Heart right ventricle (tissue), 16 donors: Measurements from ENCODE around the gene RO60. TPM values are rescaled to one million over a fixed set of nuclear protein-coding genes. Genes with fewer than 3 reads are reported as not detected.
A peak's percentile ranks its signal among the peaks of the same experiment; 100 is the strongest.
"Not testable (repeated sequence)": the region's sequence is repeated elsewhere in the genome, so short reads cannot be mapped to it uniquely, and the experiment has no call there.

Experiments used
- ATAC-seq, 8 donors: fragments of 200-7000 bp; cut with Tn5 transposase; one replicate each; pipeline ENCODE4 v1.9.1; 2020; ENCODE audit warnings: mild to moderate bottlenecking in 8 of 8, moderate library complexity in 8 of 8, moderate number of reproducible peaks in 1 of 8
- DNase-seq, 2 donors: peaks; one replicate each; pipeline ENCODE4 v3.0.0-alpha.2; 2020
- H3K27ac ChIP-seq, 10 donors: fragments of 200-600 bp; sonication (generic) in 2 of 10; one replicate each; pipeline versions ENCODE4 v1.5.0 to v1.8.0; 2020 to 2022; ENCODE audit warnings: mild to moderate bottlenecking in 3 of 10
- H3K27me3 ChIP-seq, 7 donors: fragments of 200-600 bp; one replicate each; pipeline ENCODE4 v1.8.0; 2021 to 2022; ENCODE audit warnings: mild to moderate bottlenecking in 2 of 7
- H3K36me3 ChIP-seq, 9 donors: fragments of 200-600 bp; sonication (generic) in 1 of 9; one replicate each; pipeline versions ENCODE4 v1.5.0 to v1.8.0; 2020 to 2022; ENCODE audit warnings: mild to moderate bottlenecking in 2 of 9
- H3K4me1 ChIP-seq, 9 donors: fragments of 200-600 bp; sonication (generic) in 1 of 9; one replicate each; pipeline versions ENCODE4 v1.5.0 to v1.8.0; 2020 to 2022; ENCODE audit warnings: mild to moderate bottlenecking in 4 of 9
- H3K4me3 ChIP-seq, 10 donors: fragments of 200-600 bp; sonication (generic) in 2 of 10; one replicate each; pipeline versions ENCODE4 v1.5.0 to v1.8.0; 2020 to 2022; ENCODE audit warnings: mild to moderate bottlenecking in 7 of 10, moderate library complexity in 2 of 10
- H3K9me3 ChIP-seq, 11 donors: fragments of 200-600 bp in 10 of 11; sonication (generic) in 2 of 11; one replicate each; pipeline versions ENCODE4 v1.5.0 to v1.8.0; 2013 to 2022; ENCODE audit warnings: mild to moderate bottlenecking in 2 of 11, control low read depth in 1 of 11, moderate library complexity in 1 of 11
- WGBS, 2 donors: extraction: QIAGEN DNeasy Blood & Tissue Kit; methylation state at CpG; one replicate each; pipeline ENCODE4 v1.1.7; 2013; ENCODE audit warnings: inconsistent platforms in 1 of 2; 5-methylcytosine and 5-hydroxymethylcytosine counted together
- intact Hi-C, 10 donors: fragments of 100-400 bp; cut with DNase I; formaldehyde crosslinking; loops; one replicate each; pipeline versions ENCODE4 v1.11.1 to v1.14.2; 2022
- polyA plus RNA-seq, 2 donors: library from polyadenylated mRNA; stranded (reverse); fragments of 200-250 nt; gene quantifications; one replicate each; pipeline ENCODE4 v1.2.3, GENCODE V29; 2013
- total RNA-seq, 10 donors: library from RNA; stranded (reverse); fragmentation: NEBNext Ultra II Directional in 3 of 10; extraction: Animal tissue kit (Norgen Biotek cat#: 25700) in 3 of 10; gene quantifications; one replicate each; pipeline versions ENCODE4 v1.2.1 to v1.2.4, GENCODE V29; 2021 to 2023
- TF ChIP-seq, protein P1 (sequence below), 9 donors: fragments of 200-600 bp; sonication (generic) in 2 of 9; IDR thresholded peaks; one replicate each; pipeline versions ENCODE4 v1.5.0 to v1.8.0; 2021 to 2022; ENCODE audit warnings: antibody characterized with exemption in 9 of 9, mild to moderate bottlenecking in 5 of 9, moderate library complexity in 1 of 9
- donor health status: Arrhythmogenic right ventricular cardiomyopathy.
- donor health status: ischemic (EF 13 %, LVEDD 7.1; RV severe dilation, severe dysfunction).
- donor health status: healthy with polysubstance abuse.
- donor health status: DM: no; HTN: yes; CAD: no.
- donor health status: DM: no; HTN: no; CAD: no.
- donor health status: ischemic (EF 25% LVEDD 6.9; RV normal size, moderate dysfunction).
- donor health status: ischemic (EF 25% LVEDD 5.7; RV mildly dilated, moderate dysfunction).
- donor health status: healthy.
- donor health status: DM: yes; HTN: yes; CAD: no.
- donor health status: Ischemic cardiomyopathy.
- donor health status: ischemic (EF 35%, LVEDD 5.7; RV mildly dilated, moderate dysfunction).
- donor health status: nonischemic (EF 11% LVEDD 7.7; RV severe dilation, severe dysfunction).
- donor health status: DM: yes; HTN: yes; CAD: no.
- donor health status: PGD.
- donor health status: ischemic (EF 29% LVEDD 5.4; RV normal size, mild dysfunction).
- donor health status: nonischemic (EF 23%, LVEDD 6.1; RV moderate dilation, normal function).

Gene RO60
- total and polyA plus RNA-seq, 12 donors: 4.7 to 62.9 (median 54.9) TPM

- intact Hi-C loops: loop anchor here in 3 of 10 donors (5.0 to 10.0 kb wide), 4 partner anchors 210 to 420 kb away; no protein-coding TSS in a partner anchor
- Histone ChIP-seq H3K4me1 (peaks cover 0 to 2% (median 0%) of the 10 kb centered on the region in 9 donors), H3K9me3 (no peaks in the 10 kb centered on the region), H3K36me3 (peaks cover 0 to 85% (median 4%) of the 10 kb centered on the region in 9 donors), H3K4me3 (no peak overlapping the region), H3K27me3 (no peaks in the 10 kb centered on the region), H3K27ac (no peak overlapping the region)
- ATAC-seq (peak in 1 of 8 donors; percentile 25), DNase-seq (no peak)
- TF ChIP-seq, protein P1, sequence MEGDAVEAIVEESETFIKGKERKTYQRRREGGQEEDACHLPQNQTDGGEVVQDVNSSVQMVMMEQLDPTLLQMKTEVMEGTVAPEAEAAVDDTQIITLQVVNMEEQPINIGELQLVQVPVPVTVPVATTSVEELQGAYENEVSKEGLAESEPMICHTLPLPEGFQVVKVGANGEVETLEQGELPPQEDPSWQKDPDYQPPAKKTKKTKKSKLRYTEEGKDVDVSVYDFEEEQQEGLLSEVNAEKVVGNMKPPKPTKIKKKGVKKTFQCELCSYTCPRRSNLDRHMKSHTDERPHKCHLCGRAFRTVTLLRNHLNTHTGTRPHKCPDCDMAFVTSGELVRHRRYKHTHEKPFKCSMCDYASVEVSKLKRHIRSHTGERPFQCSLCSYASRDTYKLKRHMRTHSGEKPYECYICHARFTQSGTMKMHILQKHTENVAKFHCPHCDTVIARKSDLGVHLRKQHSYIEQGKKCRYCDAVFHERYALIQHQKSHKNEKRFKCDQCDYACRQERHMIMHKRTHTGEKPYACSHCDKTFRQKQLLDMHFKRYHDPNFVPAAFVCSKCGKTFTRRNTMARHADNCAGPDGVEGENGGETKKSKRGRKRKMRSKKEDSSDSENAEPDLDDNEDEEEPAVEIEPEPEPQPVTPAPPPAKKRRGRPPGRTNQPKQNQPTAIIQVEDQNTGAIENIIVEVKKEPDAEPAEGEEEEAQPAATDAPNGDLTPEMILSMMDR (IDR thresholded peaks at IDR 0.05): no peak
Measured at GRCh38 chr1:193025218-193025617, 34.2 kb upstream of the RO60 start.

- no peak overlapping the region for H3K4me3 ChIP-seq
- peaks cover 0 to 6% (median 0%) of the 10 kb centered on the region in 11 donors for H3K9me3 ChIP-seq
- H3K27me3 ChIP-seq: no peaks in the 10 kb centered on the region
- DNase-seq: no peak
- intact Hi-C loops: loop anchor here in 3 of 10 donors (5.0 to 10.0 kb wide), 2 partner anchors 425 to 553 kb away; no protein-coding TSS in a partner anchor
- ATAC-seq: no peak
- H3K4me1 ChIP-seq: peaks cover 0 to 5% (median 0%) of the 10 kb centered on the region in 9 donors
- TF ChIP-seq, protein P1 (IDR thresholded peaks at IDR 0.05): no peak
- peaks cover 0 to 41% (median 4%) of the 10 kb centered on the region in 9 donors for H3K36me3 ChIP-seq
- H3K27ac ChIP-seq: no peak overlapping the region
- 40 to 58% methylated on average over 1 of the region's 1 CpG for WGBS, 2 donors
Measured at GRCh38 chr1:193030280-193030679, 29.1 kb upstream of the RO60 start.

- H3K27ac ChIP-seq: no peak overlapping the region
- peaks cover 0 to 5% (median 0%) of the 10 kb centered on the region in 9 donors for H3K4me1 ChIP-seq
- intact Hi-C loops: loop anchor here in 3 of 10 donors (5.0 to 10.0 kb wide), 2 partner anchors 427 to 554 kb away; no protein-coding TSS in a partner anchor
- TF ChIP-seq, protein P1 (IDR thresholded peaks at IDR 0.05): peak in 5 of 9 donors; percentile 23 to 44 (median 39)
- peaks cover 0 to 6% (median 0%) of the 10 kb centered on the region in 11 donors for H3K9me3 ChIP-seq
- H3K4me3 ChIP-seq: no peak overlapping the region
- WGBS, 2 donors: 89 to 92% methylated on average over 2 of the region's 2 CpGs
- no peak for DNase-seq
- no peaks in the 10 kb centered on the region for H3K27me3 ChIP-seq
- ATAC-seq: no peak
- peaks cover 0 to 30% (median 4%) of the 10 kb centered on the region in 9 donors for H3K36me3 ChIP-seq
Measured at GRCh38 chr1:193031431-193031830, 28.0 kb upstream of the RO60 start.

DNA sequence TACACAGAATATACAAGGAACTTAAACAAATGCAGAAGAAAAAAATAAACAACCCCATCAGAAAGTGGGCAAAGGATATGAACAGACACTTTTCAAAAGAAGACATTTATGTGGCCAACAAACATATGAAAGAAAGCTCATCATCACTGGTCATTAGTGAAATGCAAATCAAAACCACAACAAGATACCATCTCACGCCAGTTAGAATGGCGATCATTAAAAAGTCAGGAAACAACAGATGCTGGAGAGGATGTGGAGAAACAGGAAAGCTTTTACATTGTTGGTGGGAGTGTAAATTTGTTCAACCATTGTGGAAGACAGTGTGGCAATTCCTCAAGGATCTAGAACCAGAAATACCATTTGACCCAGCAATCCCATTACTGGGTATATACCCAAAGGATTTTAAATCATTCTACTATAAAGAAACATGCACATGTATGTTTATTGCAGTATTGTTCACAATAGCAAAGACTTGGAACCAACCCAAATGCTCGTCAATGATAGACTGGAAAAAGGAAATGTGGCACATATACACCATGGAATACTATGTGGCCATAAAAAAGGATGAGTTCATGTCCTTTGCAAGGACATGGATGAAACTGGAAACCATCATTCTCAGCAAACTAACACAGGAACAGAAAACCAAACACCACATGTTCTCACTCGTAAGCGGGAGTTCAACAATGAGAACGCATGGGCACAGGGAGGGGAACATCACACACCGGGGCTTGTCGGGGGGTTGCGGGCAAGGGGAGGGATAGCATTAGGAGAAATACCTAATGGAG is 26.6 kb upstream of the RO60 start:
- not testable (repeated sequence) for ATAC-seq, H3K27ac ChIP-seq, H3K4me1 ChIP-seq, H3K9me3 ChIP-seq, DNase-seq, H3K4me3 ChIP-seq, H3K27me3 ChIP-seq
- WGBS, 2 donors: 95 to 98% methylated on average over 9 of the region's 9 CpGs
- intact Hi-C loops: loop anchor here in 3 of 10 donors (5.0 to 10.0 kb wide), 2 partner anchors 428 to 556 kb away; no protein-coding TSS in a partner anchor
- H3K36me3 ChIP-seq: peaks cover 0 to 16% (median 0%) of the 10 kb centered on the region in 9 donors
